ENCODE measurements around the gene SETD1B. TPM values are rescaled to one million over a fixed set of nuclear protein-coding genes. Genes with fewer than 3 reads are reported as not detected.

The SETD1B gene
- total RNA-seq, 1 experiment from 2014 or later, result 40.4 TPM

DNA sequence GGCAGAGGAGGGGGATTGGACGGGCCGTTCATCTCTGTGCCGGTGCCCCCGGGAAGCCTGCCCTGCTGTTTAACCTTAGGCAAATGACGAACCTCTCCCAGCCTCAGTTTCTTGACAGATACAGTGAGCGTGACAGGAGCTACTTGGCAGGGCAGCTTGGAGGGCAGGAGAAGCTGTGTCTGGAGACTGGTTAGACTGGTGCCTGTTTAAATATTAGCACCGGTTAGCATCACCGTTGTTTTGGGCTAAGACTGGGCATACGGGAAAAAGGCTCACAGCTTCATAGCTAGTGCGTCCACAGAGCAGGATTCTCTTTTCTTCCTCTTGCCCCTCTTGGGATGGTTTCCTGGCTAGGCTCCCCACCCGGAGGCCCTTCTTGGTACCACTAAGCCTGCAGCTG, 49.0 kb upstream of the SETD1B start:
- Histone ChIP-seq H3K56ac (ENCODE audit: insufficient read length, low read depth, low read length) (no peak overlapping the region), H4K91ac (ENCODE audit: insufficient read length, low read depth, low read length) (no peak overlapping the region), H3K4me2 (ENCODE audit: insufficient read depth, insufficient read length, low read length) (no peak overlapping the region), H2BK120ac (ENCODE audit: low read depth, low read length, poor library complexity, severe bottlenecking) (no peak overlapping the region), H3K27ac (ENCODE audit: insufficient read length, low read depth, low read length) (no peak overlapping the region), H2BK20ac (ENCODE audit: low read depth, low read length, poor library complexity, severe bottlenecking) (no peak overlapping the region), H3K79me1 (ENCODE audit: insufficient read depth, low read depth, low read length, poor library complexity, severe bottlenecking) (no peaks in the 10 kb centered on the region), H4K8ac (replicated peaks; ENCODE audit: insufficient read length, low read depth, low read length) (no peak overlapping the region), H3K9ac (ENCODE audit: extremely low read depth, insufficient read length, low read length) (no peak overlapping the region), H3K23me2 (ENCODE audit: insufficient read length, low read depth, low read length, poor library complexity, severe bottlenecking) (no peaks in the 10 kb centered on the region), H3K27me3 (ENCODE audit: insufficient read depth, low read length) (no peaks in the 10 kb centered on the region), H3K14ac (ENCODE audit: insufficient read depth, low read length) (no peak overlapping the region), H2BK15ac (ENCODE audit: low read depth, low read length) (no peak overlapping the region), H3K4ac (ENCODE audit: low read depth, low read length) (no peak overlapping the region), H3K18ac (ENCODE audit: insufficient read length, low read depth, low read length) (no peak overlapping the region), H3K9me3 (ENCODE audit: control insufficient read depth, low read depth, low read length) (no peaks in the 10 kb centered on the region), H3K79me2 (ENCODE audit: insufficient read depth, low read length) (no peaks in the 10 kb centered on the region), H2AFZ (ENCODE audit: low read length) (no peak overlapping the region), H3T11ph (ENCODE audit: low read length) (no peak overlapping the region), H2BK5ac (ENCODE audit: insufficient read length, low read length) (no peak overlapping the region), H2BK12ac (ENCODE audit: insufficient read length, low read depth, low read length) (no peak overlapping the region), H4K5ac (ENCODE audit: insufficient read length, low read depth, low read length) (no peak overlapping the region), H3K4me1 (ENCODE audit: insufficient read depth, low read length) (no peaks in the 10 kb centered on the region), H4K20me1 (ENCODE audit: control insufficient read depth, insufficient read depth, insufficient read length) (no peaks in the 10 kb centered on the region), H2AK5ac (ENCODE audit: insufficient read length, low read length) (no peak overlapping the region), H3K23ac (ENCODE audit: insufficient read length, low read depth, low read length) (no peak overlapping the region)
- no peaks in the 10 kb centered on the region for H3K4me1 Mint-ChIP-seq
- TF ChIP-seq, protein P1, sequence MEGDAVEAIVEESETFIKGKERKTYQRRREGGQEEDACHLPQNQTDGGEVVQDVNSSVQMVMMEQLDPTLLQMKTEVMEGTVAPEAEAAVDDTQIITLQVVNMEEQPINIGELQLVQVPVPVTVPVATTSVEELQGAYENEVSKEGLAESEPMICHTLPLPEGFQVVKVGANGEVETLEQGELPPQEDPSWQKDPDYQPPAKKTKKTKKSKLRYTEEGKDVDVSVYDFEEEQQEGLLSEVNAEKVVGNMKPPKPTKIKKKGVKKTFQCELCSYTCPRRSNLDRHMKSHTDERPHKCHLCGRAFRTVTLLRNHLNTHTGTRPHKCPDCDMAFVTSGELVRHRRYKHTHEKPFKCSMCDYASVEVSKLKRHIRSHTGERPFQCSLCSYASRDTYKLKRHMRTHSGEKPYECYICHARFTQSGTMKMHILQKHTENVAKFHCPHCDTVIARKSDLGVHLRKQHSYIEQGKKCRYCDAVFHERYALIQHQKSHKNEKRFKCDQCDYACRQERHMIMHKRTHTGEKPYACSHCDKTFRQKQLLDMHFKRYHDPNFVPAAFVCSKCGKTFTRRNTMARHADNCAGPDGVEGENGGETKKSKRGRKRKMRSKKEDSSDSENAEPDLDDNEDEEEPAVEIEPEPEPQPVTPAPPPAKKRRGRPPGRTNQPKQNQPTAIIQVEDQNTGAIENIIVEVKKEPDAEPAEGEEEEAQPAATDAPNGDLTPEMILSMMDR (conservative IDR thresholded peaks at IDR 0.05), result no peak
- no peak overlapping the region for H3K4me3 Mint-ChIP-seq
- WGBS (ENCODE audit: extremely low coverage, insufficient read length, low lambda C conversion rate), result no CpG with 5 or more reads among the region's 11 CpGs
- H3K27me3 Mint-ChIP-seq (ENCODE audit: low read depth), result no peaks in the 10 kb centered on the region
- H3K36me3 Mint-ChIP-seq (ENCODE audit: insufficient read depth in 1 of 3, low read depth in 3 of 3), result peaks cover 11 to 30% (median 13%) of the 10 kb centered on the region in 3 experiments; a peak in 5 of 7 replicates
- no peak for DNase-seq
- no peaks in the 10 kb centered on the region for H3K9me3 Mint-ChIP-seq
- H3K27ac Mint-ChIP-seq, result 0 out of 7 replicates have a peak overlapping the region, but pooled peaks of 1 of the 3 experiments have one; percentile 12

All from H9 (cell line).